Measurements from ENCODE around the gene GIT1.

DNA sequence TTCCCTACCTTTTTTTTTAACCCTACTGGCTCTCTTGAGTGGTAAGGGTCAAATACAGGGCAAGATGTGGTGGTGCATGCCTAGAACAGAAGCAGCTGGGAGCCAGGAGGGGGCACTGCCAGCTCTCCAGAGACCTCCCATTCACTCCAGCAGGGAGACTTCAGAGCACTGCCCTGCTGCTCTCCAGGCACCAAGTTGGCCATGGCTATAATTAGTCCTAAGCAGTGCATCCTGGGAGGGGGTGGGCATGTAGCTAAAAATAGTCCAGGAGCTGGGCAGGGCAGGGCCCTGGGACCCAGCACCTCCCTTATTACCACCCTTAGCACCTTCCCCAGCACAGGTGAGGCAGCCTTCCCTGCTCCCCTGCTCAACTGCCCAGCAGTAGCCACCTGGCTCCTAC is 29.8 kb upstream of the GIT1 start:
- TF ChIP-seq, protein P1, sequence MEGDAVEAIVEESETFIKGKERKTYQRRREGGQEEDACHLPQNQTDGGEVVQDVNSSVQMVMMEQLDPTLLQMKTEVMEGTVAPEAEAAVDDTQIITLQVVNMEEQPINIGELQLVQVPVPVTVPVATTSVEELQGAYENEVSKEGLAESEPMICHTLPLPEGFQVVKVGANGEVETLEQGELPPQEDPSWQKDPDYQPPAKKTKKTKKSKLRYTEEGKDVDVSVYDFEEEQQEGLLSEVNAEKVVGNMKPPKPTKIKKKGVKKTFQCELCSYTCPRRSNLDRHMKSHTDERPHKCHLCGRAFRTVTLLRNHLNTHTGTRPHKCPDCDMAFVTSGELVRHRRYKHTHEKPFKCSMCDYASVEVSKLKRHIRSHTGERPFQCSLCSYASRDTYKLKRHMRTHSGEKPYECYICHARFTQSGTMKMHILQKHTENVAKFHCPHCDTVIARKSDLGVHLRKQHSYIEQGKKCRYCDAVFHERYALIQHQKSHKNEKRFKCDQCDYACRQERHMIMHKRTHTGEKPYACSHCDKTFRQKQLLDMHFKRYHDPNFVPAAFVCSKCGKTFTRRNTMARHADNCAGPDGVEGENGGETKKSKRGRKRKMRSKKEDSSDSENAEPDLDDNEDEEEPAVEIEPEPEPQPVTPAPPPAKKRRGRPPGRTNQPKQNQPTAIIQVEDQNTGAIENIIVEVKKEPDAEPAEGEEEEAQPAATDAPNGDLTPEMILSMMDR (IDR thresholded peaks at IDR 0.05; ENCODE audit: insufficient read depth, low read length, poor library complexity, severe bottlenecking) = peak; percentile 34
- no peak for TF ChIP-seq EZH2phosphoT487 (conservative IDR thresholded peaks at IDR 0.05; ENCODE audit: low read length)
